ENCODE data around the gene SDHA.
"Not testable (repeated sequence)": the region's sequence is repeated elsewhere in the genome, so short reads cannot be mapped to it uniquely, and the experiment has no call there.

DNA sequence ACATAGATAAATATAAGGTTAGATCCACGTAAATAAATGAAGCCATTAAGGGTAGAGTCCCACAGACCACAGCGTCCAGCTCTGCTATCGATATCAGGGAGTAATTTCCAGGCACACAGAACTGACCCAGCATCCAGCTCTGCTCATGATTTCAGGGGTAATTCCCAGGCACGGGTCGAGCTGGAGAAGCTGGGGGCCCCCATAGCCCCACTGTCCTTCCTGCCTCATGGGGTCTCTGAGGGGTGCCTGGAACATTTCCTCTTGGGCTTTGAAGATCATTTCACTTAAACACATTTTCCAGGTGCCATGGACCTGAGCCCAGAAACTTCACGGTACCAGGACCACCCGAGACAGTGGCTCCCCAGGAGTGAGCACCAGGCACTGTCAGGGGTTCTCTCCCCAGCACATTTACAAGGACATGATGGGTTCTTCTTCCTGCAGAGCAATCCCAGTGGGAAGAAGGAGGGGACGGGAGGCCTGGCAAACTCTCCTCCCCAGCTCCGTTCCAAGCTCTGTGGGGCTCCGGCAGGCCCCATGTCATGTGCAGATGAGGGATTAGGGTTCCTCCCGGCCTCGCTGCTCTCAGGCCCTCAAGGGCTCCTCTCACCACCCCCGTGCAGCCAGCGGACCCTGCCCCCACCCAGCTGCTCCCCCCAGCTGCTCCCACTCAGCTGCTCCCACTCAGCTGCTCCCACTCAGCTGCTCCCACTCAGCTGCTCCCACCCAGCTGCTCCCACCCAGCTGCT lies 80.0 kb downstream of the SDHA start:
- TF ChIP-seq, protein P1, sequence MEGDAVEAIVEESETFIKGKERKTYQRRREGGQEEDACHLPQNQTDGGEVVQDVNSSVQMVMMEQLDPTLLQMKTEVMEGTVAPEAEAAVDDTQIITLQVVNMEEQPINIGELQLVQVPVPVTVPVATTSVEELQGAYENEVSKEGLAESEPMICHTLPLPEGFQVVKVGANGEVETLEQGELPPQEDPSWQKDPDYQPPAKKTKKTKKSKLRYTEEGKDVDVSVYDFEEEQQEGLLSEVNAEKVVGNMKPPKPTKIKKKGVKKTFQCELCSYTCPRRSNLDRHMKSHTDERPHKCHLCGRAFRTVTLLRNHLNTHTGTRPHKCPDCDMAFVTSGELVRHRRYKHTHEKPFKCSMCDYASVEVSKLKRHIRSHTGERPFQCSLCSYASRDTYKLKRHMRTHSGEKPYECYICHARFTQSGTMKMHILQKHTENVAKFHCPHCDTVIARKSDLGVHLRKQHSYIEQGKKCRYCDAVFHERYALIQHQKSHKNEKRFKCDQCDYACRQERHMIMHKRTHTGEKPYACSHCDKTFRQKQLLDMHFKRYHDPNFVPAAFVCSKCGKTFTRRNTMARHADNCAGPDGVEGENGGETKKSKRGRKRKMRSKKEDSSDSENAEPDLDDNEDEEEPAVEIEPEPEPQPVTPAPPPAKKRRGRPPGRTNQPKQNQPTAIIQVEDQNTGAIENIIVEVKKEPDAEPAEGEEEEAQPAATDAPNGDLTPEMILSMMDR (IDR thresholded peaks at IDR 0.05; ENCODE audit: low read depth, low read length), result not testable (repeated sequence)
- TF ChIP-seq EZH2phosphoT487 (IDR thresholded peaks at IDR 0.05; ENCODE audit: low read depth), result not testable (repeated sequence)

Data from OCI-LY3 (cell line).